A172 (cell line): Measurements from ENCODE around the gene ZBTB20. TPM values are rescaled to one million over a fixed set of nuclear protein-coding genes. Genes with fewer than 3 reads are reported as not detected.

Experiments used
- DNase-seq: peaks from one replicate; pipeline ENCODE4 v3.0.0-alpha.2; 2015; ENCODE audit warnings: low spot score
- total RNA-seq: library from RNA; depleted of rRNA; stranded (reverse); fragments of >200 nt; shearing (Covaris generic); gene quantifications from 2 replicates; pipeline ENCODE4 v1.2.3, GENCODE V29; 2014

Gene ZBTB20
- total RNA-seq, 1 experiment from 2014 or later: 7.5 TPM

GRCh38 chr3:114632757-114633424 is 514.2 kb downstream of the ZBTB20 start:
- DNase-seq: no peak

- no peak for DNase-seq
Observed at GRCh38 chr3:114627770-114628169, 519.3 kb downstream of the ZBTB20 start.

GRCh38 chr3:114626751-114627150 is 520.3 kb downstream of the ZBTB20 start:
- no peak for DNase-seq

GRCh38 chr3:114624571-114625181 is 522.4 kb downstream of the ZBTB20 start:
- peak; percentile 97 for DNase-seq

- peak; percentile 50 for DNase-seq
Observed at GRCh38 chr3:114624047-114624445, 523.0 kb downstream of the ZBTB20 start.

GRCh38 chr3:114623420-114624046 is 523.6 kb downstream of the ZBTB20 start:
- DNase-seq: peak; percentile 32

- no peak for DNase-seq
Observed at GRCh38 chr3:114622001-114622400, 525.1 kb downstream of the ZBTB20 start.

GRCh38 chr3:114619771-114620170 is 527.3 kb downstream of the ZBTB20 start:
- no peak for DNase-seq

GRCh38 chr3:114615523-114616085 is 531.5 kb downstream of the ZBTB20 start:
- no peak for DNase-seq

GRCh38 chr3:114609973-114610630 is 537.0 kb downstream of the ZBTB20 start:
- DNase-seq: no peak

GRCh38 chr3:114608293-114608692 is 538.8 kb downstream of the ZBTB20 start:
- DNase-seq: peak; percentile 72

GRCh38 chr3:114606336-114606735 is 540.8 kb downstream of the ZBTB20 start:
- no peak for DNase-seq

GRCh38 chr3:114600571-114600970 is 546.5 kb downstream of the ZBTB20 start:
- DNase-seq: no peak

GRCh38 chr3:114597871-114598270 is 549.2 kb downstream of the ZBTB20 start:
- DNase-seq: no peak

- DNase-seq: peak; percentile 14
Observed at GRCh38 chr3:114597012-114597411, 550.1 kb downstream of the ZBTB20 start.

- no peak for DNase-seq
Observed at GRCh38 chr3:114596147-114596546, 550.9 kb downstream of the ZBTB20 start.

- no peak for DNase-seq
Observed at GRCh38 chr3:114595522-114596028, 551.5 kb downstream of the ZBTB20 start.

GRCh38 chr3:114590309-114591047 is 556.6 kb downstream of the ZBTB20 start:
- DNase-seq: no peak

GRCh38 chr3:114587986-114588385 is 559.1 kb downstream of the ZBTB20 start:
- DNase-seq: no peak

- DNase-seq: no peak
Observed at GRCh38 chr3:114586119-114586518, 561.0 kb downstream of the ZBTB20 start.

- DNase-seq: no peak
Observed at GRCh38 chr3:114585687-114586086, 561.4 kb downstream of the ZBTB20 start.
